ENCODE measurements around the gene NRP1. TPM values are rescaled to one million over a fixed set of nuclear protein-coding genes. Genes with fewer than 3 reads are reported as not detected.

Gene NRP1
- total and polyA plus RNA-seq, 4 donors = 18.5 to 188 (median 71.7) TPM

DNA sequence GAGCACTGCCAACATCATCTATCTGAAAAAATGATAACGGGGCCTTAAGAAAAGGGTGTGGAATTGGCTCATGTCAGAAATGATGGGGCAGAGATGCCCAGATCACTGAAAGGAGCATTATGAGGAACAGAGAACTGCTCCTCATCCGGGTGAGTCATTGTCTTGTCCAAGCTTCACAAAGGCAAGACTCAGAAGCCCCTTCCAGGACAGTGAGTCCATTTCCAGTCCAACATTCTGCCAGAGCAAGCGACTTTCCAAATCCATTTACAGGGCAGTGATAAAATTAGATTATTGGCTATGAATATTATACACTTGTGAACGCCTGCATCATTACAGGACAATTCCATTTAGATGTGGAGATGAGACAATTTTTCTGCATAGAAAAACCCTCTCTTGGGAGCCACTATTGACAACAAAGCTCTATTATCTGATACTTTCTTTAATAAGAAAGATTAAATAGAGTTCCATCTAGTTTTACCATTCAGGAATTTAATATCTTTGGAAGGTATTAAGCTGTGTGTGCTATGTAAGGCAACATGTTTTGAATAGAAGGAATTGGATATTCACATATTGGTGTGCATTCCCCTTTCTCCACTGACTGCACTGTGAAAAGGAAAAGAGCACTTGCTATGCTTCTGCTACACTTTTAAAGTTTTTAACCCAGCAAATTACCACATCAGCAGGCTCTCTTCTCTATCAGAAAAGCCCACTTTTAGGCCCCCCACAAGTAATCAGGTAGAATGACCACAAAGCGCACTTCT lies 159.6 kb downstream of the NRP1 start:
- H3K36me3 ChIP-seq (ENCODE audit: control insufficient read depth in 4 of 4, insufficient read depth in 4 of 4, low read length in 4 of 4) = peaks cover 6 to 10% (median 7%) of the 10 kb centered on the region in 4 donors
- no peaks in the 10 kb centered on the region for H3K9me3 ChIP-seq (ENCODE audit: control insufficient read depth in 4 of 4, insufficient read depth in 3 of 4, low read length in 3 of 4)
- ATAC-seq (ENCODE audit: insufficient read depth, low FRiP score) (no peak), DNase-seq (no peak)
- H3K4me1 ChIP-seq (ENCODE audit: control insufficient read depth in 5 of 5, insufficient read depth in 5 of 5, low read length in 5 of 5) = peaks cover 0 to 3% (median 0%) of the 10 kb centered on the region in 5 donors
- H3K27ac ChIP-seq (ENCODE audit: low read depth in 1 of 2, low read length in 1 of 2) = no peak overlapping the region
- H3K9ac ChIP-seq (ENCODE audit: insufficient read depth in 1 of 2, low read length in 2 of 2) = no peak overlapping the region
- H3K27me3 ChIP-seq (ENCODE audit: control insufficient read depth in 3 of 3, insufficient read depth in 3 of 3, low read length in 2 of 3) = no peaks in the 10 kb centered on the region
- no peak overlapping the region for H3K4me3 ChIP-seq
- TF ChIP-seq, protein P1, sequence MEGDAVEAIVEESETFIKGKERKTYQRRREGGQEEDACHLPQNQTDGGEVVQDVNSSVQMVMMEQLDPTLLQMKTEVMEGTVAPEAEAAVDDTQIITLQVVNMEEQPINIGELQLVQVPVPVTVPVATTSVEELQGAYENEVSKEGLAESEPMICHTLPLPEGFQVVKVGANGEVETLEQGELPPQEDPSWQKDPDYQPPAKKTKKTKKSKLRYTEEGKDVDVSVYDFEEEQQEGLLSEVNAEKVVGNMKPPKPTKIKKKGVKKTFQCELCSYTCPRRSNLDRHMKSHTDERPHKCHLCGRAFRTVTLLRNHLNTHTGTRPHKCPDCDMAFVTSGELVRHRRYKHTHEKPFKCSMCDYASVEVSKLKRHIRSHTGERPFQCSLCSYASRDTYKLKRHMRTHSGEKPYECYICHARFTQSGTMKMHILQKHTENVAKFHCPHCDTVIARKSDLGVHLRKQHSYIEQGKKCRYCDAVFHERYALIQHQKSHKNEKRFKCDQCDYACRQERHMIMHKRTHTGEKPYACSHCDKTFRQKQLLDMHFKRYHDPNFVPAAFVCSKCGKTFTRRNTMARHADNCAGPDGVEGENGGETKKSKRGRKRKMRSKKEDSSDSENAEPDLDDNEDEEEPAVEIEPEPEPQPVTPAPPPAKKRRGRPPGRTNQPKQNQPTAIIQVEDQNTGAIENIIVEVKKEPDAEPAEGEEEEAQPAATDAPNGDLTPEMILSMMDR (IDR thresholded peaks at IDR 0.05; ENCODE audit: control extremely low read depth, extremely low read depth) = no peak
- 73 to 89% methylated on average over 5 of the region's 5 CpGs for WGBS, 2 donors

DNA sequence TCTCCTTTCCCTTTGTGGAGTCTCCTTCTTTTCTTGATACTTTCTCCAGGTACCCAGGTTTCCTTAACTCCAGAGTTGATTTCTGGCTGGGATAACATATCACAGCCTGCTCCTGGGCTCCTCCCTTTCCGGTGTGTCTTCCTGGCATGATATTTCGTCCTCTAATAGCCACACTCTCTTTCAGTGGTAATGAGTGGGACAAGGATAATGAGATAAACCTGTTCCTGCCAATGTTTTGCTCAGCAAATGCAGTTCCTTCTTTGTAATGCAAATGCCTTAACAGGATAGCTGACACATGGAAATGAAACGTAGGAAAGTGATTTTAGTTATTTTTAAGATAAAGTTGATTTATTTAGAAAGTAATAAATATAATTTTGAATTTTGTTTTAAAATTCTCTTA lies 168.6 kb downstream of the NRP1 start:
- Histone ChIP-seq H3K4me1 (ENCODE audit: control insufficient read depth in 5 of 5, insufficient read depth in 5 of 5, low read length in 5 of 5) (peaks cover 0 to 1% (median 0%) of the 10 kb centered on the region in 5 donors), H3K9me3 (ENCODE audit: control insufficient read depth in 4 of 4, insufficient read depth in 3 of 4, low read length in 3 of 4) (no peaks in the 10 kb centered on the region), H3K27ac (ENCODE audit: low read depth in 1 of 2, low read length in 1 of 2) (no peak overlapping the region), H3K9ac (ENCODE audit: insufficient read depth in 1 of 2, low read length in 2 of 2) (no peak overlapping the region), H3K27me3 (ENCODE audit: control insufficient read depth in 3 of 3, insufficient read depth in 3 of 3, low read length in 2 of 3) (no peaks in the 10 kb centered on the region), H3K36me3 (ENCODE audit: control insufficient read depth in 4 of 4, insufficient read depth in 4 of 4, low read length in 4 of 4) (no peaks in the 10 kb centered on the region), H3K4me3 (no peak overlapping the region)
- 62 to 63% methylated on average over 3 of the region's 3 CpGs for WGBS, 2 donors
- ATAC-seq (ENCODE audit: insufficient read depth, low FRiP score) (no peak), DNase-seq (no peak)
- TF ChIP-seq, protein P1 (IDR thresholded peaks at IDR 0.05; ENCODE audit: control extremely low read depth, extremely low read depth) = no peak

DNA sequence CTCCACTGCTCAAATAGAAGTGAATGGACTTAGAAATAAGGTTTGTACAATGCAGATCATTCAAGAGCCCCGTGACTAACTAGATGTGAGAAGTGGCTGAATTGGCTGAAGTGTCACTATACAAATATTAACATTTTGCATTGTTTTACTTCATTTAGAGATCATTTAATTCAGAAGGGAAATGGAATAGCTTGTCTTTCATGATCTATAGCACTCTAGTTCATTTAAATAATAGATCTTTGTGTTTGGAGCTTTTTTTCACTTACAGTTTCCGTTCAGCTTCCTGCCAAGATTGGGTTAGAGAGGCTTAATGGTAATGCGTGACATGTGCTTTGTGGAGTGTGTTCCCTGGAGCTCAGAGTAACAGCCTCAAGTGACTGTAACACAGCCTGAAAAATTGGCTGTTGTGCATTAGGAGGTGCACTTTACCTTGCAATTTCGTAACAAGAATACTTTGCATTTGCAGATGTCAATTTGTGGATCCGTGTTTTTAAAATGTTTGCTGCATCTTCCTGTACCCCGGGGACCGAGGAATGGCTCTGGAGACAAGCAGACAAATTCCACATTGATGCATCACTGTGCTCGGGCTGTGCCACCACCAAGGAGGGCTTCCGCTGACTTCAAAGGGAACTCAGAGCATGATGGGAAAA lies 170.3 kb downstream of the NRP1 start:
- ATAC-seq (ENCODE audit: insufficient read depth, low FRiP score) (peak; percentile 69), DNase-seq (peak in 2 of 3 donors; percentile 45 to 67)
- H3K4me3 ChIP-seq = no peak overlapping the region
- WGBS, 2 donors = 43 to 62% methylated on average over 9 of the region's 9 CpGs
- peaks cover 0 to 1% (median 0%) of the 10 kb centered on the region in 5 donors for H3K4me1 ChIP-seq (ENCODE audit: control insufficient read depth in 5 of 5, insufficient read depth in 5 of 5, low read length in 5 of 5)
- H3K36me3 ChIP-seq (ENCODE audit: control insufficient read depth in 4 of 4, insufficient read depth in 4 of 4, low read length in 4 of 4) = no peaks in the 10 kb centered on the region
- H3K27me3 ChIP-seq (ENCODE audit: control insufficient read depth in 3 of 3, insufficient read depth in 3 of 3, low read length in 2 of 3) = no peaks in the 10 kb centered on the region
- no peaks in the 10 kb centered on the region for H3K9me3 ChIP-seq (ENCODE audit: control insufficient read depth in 4 of 4, insufficient read depth in 3 of 4, low read length in 3 of 4)
- TF ChIP-seq, protein P1 (IDR thresholded peaks at IDR 0.05; ENCODE audit: control extremely low read depth, extremely low read depth) = no peak
- peak overlapping the region in 1 of 2 donors; percentile 14 for H3K27ac ChIP-seq (ENCODE audit: low read depth in 1 of 2, low read length in 1 of 2)
- H3K9ac ChIP-seq (ENCODE audit: insufficient read depth in 1 of 2, low read length in 2 of 2) = no peak overlapping the region

Data from lung (tissue), 12 donors.